ENCODE measurements around the gene LRRC10B.

The LRRC10B gene

DNA sequence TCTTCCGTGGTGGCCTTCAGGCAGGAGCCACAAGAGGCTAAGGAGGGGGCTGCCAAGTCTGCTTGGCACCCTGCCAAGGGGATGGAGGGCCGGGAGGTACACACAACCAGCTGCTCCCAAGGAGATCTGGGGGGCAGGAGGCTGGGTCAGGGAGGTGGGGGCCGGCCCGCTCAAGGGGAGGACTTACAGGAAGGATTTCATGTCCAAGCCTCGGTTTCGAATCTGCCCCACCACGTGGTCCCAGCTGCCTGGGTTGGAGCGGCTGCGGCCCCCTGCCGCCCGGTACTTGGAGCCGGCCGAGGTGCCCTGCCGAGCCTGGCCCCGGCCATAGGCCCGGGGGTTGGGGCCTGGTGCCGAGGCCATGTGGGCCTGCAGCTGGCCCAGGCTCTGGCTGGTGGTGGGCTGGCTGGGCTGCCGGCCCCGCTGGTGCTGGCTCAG is 33.5 kb downstream of the LRRC10B start:
- TF ChIP-seq, protein P1, sequence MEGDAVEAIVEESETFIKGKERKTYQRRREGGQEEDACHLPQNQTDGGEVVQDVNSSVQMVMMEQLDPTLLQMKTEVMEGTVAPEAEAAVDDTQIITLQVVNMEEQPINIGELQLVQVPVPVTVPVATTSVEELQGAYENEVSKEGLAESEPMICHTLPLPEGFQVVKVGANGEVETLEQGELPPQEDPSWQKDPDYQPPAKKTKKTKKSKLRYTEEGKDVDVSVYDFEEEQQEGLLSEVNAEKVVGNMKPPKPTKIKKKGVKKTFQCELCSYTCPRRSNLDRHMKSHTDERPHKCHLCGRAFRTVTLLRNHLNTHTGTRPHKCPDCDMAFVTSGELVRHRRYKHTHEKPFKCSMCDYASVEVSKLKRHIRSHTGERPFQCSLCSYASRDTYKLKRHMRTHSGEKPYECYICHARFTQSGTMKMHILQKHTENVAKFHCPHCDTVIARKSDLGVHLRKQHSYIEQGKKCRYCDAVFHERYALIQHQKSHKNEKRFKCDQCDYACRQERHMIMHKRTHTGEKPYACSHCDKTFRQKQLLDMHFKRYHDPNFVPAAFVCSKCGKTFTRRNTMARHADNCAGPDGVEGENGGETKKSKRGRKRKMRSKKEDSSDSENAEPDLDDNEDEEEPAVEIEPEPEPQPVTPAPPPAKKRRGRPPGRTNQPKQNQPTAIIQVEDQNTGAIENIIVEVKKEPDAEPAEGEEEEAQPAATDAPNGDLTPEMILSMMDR (conservative IDR thresholded peaks at IDR 0.05; ENCODE audit: low read length) = no peak
- H3K4me3 ChIP-seq (ENCODE audit: low read length) = no peak overlapping the region

DNA sequence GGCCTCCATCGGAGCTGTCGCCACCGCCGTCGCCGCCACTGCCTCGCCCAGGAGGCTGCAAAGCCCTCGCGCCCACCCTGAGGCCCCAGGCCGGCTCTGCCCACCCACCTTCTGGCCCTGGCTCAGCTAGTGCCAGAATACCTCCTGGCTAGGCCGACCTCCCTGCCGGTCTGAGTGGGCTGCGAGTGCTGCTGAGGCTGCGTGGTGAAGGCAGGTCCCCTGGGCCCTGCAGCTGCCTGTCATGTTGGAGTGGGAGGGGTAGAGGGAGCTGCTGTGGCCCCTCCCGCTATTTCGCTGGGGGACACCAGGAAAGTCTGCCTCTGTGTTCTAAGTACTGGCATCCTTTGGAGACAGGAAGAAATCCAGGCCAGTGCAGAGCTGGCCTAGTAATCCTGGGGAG is 34.2 kb downstream of the LRRC10B start:
- no peak overlapping the region for H3K4me3 ChIP-seq (ENCODE audit: low read length)
- TF ChIP-seq, protein P1 (conservative IDR thresholded peaks at IDR 0.05; ENCODE audit: low read length) = no peak
- DNase-seq (ENCODE audit: low read depth) = no peak

More for the DNA sequence above, 33.5 kb downstream of the LRRC10B start:
- DNase-seq (ENCODE audit: low read depth) = no peak

DNA sequence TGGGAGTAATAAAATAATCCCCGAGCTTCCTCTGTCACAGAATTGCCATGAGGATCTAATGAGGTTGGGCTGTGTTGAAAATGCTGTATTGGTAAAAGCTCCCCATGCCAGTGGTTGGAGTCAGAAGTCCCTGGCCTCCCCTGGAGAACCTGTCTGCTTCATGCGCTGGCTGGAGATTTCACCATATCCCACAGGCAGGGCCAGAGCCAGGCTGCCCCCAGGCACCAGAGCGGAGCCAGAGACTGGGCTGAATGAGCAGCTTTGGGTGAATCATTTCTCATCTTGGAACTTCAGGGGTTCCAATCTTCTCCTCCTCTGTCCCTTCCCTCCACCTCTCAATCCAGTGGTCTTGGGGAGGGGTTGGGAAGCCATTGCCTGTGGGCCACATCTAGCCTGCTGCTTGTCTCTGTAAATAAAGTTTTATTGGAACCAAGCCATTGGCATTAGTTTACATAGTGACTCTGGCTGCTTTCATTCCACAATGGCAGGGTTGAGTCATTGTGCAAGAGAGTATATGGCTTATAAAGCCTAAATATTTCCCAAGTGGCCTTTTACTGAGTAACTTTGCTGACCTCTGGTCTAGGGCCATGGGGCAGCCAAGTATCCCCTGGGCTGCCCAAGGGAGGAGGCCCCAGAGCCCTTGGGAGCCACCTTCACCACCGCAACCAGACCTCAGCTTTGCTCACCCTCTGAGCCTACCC is 35.2 kb downstream of the LRRC10B start:
- TF ChIP-seq, protein P1 (conservative IDR thresholded peaks at IDR 0.05; ENCODE audit: low read length) = no peak
- no peak overlapping the region for H3K4me3 ChIP-seq (ENCODE audit: low read length)
- peak; percentile 36 for DNase-seq (ENCODE audit: low read depth)

DNA sequence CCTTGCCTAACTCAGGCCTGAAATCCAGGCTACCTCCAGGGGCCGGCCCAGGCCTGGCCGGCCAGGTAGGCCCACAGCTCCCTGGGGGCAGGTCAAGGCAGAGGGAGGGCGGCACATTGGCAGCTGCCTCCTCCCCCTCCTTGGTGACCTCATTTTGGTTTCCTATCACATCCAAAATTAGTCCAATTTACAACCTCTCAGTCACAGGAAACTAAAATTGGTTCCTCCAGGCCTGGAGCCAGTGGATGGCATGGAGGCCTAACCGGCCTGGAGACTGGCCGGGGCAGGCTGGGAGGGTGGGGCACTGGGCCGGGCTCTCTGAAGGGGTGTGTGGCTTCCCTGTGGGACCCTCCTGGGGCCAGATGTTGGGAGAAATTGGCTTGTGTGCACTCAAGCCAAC is 35.9 kb downstream of the LRRC10B start:
- DNase-seq (ENCODE audit: low read depth) = no peak
- H3K4me3 ChIP-seq (ENCODE audit: low read length) = no peak overlapping the region
- TF ChIP-seq, protein P1 (conservative IDR thresholded peaks at IDR 0.05; ENCODE audit: low read length) = no peak

DNA sequence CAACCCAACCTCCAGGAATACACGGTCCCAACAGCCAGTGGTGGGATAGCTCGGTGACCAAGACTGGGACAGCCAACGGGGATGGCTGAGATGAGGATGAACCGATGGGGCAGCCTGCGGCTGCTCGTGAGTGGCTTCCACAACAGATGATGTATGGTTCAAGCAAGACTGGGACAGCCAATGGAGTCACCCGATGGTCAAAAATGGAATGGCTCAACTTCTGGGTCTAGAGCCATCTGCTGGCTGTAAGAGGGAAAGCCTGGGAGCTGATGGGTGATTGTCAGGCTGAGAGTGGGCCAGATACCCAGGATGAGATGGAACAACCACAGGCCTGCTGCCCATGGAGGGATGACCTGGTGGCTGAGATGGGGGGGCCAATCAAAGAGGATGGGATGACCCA is 36.8 kb downstream of the LRRC10B start:
- no peak overlapping the region for H3K4me3 ChIP-seq (ENCODE audit: low read length)
- DNase-seq (ENCODE audit: low read depth) = no peak
- TF ChIP-seq, protein P1 (conservative IDR thresholded peaks at IDR 0.05; ENCODE audit: low read length) = peak; percentile 38

DNA sequence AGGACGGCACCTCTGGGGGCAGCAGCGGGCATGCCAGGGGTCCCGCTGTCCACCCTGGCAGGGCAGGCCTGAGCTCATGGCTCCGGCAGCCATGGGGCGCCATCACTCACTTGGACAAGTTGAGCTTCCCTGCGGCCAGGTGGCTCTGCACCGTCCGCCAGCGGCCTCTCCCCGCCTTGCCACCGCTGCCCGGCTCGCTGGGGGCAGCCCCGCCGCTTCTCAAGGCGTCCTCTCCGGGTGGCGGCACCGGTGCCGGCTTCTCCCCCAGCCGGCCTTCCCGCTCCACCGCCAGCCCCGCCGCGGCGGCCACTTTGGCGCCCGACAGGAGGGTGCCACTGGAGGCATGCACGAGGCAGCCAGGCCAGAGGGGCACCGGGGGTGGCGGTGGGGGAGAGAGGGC is 37.4 kb downstream of the LRRC10B start:
- no peak for DNase-seq (ENCODE audit: low read depth)
- TF ChIP-seq, protein P1 (conservative IDR thresholded peaks at IDR 0.05; ENCODE audit: low read length) = no peak
- no peak overlapping the region for H3K4me3 ChIP-seq (ENCODE audit: low read length)

DNA sequence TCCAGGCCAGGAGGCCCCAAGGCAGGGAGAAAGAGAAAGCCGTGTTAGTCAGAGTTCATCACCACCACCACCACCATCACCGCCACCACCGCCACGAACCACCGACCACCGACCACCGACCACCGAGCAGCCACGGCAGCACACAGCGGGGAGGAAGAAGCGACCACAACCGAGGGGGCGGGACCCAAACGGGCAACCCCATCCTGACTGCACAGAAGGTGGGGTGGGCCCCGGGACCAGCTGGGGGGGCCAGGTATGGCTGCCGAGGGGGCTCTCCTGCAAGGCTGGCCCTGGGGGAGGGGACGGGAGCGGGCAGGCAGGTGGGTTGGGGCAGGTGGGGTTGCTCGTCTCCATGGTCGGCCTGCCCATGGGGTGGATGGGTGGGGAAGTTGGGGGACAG is 38.1 kb downstream of the LRRC10B start:
- no peak overlapping the region for H3K4me3 ChIP-seq (ENCODE audit: low read length)
- DNase-seq (ENCODE audit: low read depth) = no peak
- TF ChIP-seq, protein P1 (conservative IDR thresholded peaks at IDR 0.05; ENCODE audit: low read length) = no peak
